Hematopoietic multipotent progenitor cell treated with erythropoietin and hydrocortisone succinate and interleukin-3 and kit ligand, for 8 days (in vitro differentiated cells): Measurements from ENCODE around the gene CTXN3.

Source experiments
- DNase-seq: peaks from one replicate; pipeline ENCODE4 v3.0.0-alpha.2; 2015

Gene CTXN3

DNA sequence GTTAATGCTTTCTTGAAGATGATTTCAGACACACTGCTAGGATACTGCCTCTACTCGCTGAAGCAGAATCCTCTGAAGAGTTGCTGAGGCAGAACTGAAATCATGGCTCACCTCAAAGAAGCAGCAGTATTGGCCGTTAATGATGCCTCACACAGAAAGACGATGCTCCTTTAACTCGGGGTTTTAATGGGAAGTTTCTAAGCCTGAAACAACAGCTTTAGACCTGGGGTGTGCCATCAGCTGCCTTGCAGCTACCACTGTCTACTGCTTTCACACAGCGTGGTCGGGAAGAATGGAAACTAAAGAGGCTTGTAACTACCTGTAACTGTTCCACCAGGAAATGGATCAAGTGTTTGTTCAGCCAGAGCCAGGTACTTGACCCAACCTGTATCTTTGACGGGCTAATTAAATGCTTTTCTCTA lies at the start of gene CTXN3:
CTXN3 (plus strand) TSS at position 65 of the 422 bp plus-strand sequence. CDS start 8,440 bp downstream, outside the sequence.
- no peak for DNase-seq

DNA sequence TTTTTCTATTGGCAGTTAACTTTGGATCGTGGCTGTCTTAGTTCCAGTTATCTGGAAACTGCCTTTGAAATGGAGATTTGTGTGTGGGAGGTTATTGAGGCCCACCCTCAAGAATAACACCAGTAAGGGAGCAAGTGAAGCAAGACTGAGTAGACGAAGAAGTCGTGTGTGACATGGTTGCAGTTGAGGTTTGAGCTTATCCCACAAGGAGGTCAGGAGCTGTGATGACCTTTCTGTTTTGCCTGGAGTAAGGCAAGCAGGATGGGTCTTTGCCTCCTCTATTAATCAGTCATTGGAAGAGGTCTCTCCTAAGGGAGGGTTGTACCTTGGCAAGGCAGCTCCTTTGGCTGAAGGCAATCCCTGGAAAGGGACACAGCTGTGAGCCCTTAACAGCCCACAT lies 49.6 kb upstream of the CTXN3 start:
- no peak for DNase-seq

DNA sequence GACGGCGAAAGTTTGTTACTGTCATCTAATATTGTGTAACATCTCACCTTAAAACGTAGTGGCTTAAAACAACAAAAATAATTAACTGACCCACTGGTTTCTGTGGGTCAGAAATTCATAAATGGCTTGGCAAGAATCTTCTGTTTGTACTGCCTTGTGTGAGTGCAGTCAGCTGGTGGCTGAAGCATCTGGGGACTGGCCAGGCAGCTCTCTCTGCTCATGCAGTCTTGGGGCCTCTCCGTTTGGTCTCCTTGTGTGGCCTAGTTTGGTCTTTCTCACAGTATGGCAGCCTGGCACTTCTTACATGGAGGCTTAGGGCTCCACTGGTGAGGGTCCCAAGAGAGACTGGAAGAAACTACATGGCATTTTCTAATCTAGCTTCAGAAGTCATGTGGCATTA lies 49.0 kb upstream of the CTXN3 start:
- no peak for DNase-seq

DNA sequence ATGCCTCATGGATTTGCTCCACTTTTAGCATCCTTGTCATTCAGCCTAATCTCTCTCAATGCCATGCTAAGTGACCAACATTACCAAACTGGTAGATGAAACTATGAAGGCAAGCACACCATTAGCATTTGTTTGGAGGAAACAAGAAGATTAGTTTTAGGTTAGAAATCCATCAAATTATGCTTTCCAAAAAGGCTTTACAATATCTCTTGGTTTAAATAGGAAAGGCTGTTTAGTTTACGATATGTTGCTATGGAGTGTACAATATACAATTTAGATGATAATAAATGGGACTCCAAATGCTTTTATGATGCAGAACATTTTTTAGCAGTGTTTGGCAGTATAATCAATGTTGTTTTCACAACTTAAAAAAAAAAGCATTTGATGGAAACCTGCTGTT lies 47.8 kb upstream of the CTXN3 start:
- DNase-seq = no peak

DNA sequence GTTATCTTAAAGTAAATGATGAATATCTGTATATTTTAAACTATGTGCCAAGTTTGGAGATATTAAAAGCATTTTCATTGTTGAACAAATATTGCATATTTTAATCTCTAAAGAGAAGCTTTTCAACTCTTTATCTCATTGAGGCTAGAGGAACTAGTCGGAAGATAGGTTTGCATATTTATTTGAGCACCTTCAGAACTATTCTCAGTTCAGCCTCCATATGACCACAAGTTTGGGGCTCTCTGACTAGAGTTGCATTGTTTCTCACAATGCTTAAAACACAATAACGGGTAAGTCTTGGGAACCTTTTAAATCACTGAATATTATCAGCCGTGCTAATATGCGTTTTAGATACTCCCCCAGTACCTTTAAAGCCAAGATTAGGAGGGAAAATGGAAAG lies 47.3 kb upstream of the CTXN3 start:
- no peak for DNase-seq

DNA sequence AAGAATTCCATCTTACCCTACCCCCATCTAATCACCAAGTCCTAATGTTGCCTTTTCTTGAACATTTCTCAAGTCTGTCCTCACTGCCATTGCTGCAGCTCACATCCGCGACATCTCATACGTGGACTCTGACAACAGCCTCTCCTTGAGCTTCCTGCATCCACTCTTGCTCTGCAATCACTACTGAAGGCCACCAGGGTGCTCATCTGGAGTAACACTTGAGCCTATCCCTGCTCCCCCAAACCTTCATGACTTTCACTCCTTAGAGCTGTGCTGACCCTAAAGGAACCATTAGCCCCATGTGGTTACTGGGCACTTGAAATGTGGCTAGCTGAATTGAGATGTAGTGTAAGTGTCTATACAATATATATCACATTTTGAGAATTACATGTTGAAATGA lies 46.4 kb upstream of the CTXN3 start:
- no peak for DNase-seq

DNA sequence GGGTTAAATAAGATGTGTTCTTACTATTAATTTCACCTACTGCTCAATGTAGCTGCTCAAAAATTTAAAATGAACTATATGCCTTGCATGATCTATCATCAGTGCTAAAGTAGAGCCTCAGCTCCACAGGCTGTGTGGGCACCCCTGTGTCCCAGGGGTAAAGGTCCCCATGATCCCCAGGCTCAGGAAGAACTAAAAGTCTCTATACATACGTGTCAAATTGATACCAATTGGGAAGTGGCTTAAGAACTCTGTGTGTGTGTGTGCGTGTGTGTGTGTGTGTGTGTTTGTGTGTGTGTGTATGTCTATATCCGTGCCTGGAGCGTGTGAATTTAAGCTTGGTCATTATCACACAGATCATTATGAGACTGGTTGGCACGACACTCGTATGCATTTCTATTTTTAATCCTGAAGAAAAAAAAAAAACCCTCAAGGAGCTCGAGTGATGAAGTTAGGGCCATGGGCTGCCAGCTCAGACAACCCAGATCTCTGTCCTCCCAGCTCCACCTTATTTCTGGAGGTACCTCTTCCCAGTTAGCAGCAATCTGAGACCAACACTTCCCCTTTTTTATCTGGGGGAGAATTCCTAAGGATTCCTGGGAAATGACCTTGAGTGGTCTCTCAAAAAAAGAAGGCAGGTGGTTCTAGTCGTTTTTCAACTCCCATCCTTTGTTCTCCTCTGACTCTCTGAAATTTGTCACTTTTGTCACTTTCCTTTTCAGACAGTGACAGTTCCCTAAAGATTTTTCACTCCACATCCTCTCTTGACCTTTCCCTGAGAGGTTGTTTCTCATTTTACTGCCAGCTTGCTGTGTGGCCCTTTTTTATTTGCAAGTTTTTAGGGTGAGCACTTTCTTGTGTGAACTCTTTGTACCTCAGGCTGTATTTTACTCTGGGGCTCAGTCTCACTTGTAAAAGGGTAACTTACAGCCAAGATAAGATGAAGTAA lies 45.7 kb upstream of the CTXN3 start:
- no peak for DNase-seq

DNA sequence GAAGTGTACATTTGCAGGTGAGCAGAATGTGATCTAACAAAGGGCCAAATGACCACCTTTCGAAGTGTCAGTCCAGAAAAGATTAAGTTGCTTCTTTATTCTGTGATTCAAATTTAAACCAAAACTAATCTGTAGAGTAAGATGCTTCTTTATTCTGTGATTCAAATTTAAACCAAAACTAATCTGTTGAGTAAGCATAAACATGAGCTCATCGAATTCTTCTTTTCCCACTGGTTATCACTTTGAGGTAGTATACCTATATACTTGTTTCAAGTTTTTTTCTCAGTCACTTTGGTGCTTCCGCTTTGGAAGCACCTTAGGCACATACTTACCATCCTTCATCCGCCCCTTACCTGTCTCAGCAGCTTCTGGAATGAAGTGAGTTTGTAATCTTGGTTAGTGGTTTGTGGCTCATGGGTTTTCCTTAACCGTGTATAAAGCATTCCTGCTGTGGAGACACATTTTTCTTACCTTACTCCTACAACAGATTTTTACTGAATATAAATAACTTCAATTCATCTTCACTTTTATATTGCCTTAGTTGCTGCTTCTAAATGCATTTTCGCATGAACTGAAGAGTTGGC lies 40.7 kb upstream of the CTXN3 start:
- no peak for DNase-seq

DNA sequence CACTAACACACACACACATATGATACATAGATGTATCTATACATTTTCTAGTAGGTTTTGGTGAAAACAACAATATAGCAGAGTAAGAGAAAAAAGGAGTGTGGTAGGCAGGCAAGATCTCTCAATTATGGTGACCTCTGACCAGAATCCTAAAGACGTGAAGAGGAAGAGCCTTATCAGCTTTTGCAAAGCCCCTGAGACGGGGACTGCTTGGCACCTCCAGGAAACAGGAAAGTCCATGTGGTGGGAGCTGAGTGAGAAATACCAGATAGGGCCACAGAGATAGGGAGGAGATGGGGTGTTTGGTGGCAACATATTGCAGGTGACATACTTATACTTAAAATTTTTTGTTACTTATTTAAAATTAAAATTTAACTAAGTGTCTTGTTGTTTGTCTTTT lies 39.9 kb upstream of the CTXN3 start:
- no peak for DNase-seq

DNA sequence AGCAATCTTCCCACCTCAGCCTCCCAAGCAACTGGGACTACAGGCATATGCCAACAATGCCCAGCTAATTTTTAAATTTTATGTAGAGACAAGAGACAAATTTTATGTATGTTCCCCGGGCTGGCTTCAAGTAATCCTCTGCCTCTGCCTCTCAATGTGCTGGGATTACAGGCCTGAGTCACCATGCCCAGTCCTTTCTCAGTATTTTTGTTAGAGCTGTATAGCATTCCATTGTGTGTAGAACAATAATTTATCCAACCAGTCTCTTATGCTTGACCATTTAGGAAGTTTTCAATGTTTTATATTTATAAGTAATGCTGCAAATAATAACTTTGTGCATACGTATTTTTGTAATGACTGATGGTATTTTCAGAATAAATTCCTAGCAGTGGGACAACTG lies 38.9 kb upstream of the CTXN3 start:
- no peak for DNase-seq

DNA sequence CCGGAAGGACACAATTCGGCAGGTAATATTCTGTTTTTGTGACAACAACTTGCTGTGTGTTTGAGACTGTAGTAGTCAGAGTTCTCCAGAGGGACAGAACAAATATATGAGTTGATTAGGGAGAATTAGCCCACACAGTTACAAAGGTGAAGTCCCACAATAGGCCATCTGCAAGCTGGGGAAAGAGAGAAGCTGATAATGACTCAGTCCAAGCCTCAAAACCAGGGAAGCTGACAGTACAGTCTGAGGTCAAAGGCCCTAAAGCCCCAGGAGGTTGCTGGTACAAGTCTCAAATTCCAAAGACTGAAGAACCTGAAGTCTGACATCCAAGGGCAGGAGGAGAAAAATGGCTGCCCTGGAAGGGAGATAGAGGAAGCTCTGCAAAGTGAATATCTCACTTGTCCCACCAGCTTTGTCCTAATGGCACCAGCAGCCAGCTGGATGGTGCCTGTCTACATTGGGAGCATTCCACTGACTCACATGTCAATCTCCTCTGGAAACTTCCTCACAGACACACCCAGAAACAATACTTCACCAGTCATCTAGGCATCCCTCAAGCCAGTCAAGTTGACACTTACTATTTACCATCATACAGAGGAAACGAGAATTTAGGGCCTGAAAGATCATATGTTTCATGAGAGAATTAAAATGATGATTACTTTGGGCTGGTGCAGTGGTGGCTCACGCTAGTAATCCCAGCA lies 36.3 kb upstream of the CTXN3 start:
- DNase-seq = no peak

DNA sequence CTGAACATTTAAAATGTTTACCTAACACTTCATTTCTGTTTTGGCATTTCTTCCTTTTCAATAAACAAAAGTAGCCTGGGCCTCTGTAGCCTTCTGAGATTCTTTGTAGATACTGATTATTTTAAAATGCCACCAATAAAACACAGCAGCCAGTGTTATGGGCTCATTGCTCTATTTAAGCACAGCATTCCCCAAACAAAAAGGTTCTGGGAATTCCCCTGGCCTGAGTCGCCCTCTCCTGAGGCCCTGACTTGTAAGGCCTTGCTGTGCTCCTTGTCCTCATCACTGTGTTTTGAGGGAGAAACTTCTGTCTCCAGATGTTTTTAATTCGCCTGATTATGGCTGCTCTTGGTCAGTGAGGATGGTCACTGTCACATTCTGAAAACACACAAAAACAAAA lies 33.0 kb upstream of the CTXN3 start:
- DNase-seq = no peak

DNA sequence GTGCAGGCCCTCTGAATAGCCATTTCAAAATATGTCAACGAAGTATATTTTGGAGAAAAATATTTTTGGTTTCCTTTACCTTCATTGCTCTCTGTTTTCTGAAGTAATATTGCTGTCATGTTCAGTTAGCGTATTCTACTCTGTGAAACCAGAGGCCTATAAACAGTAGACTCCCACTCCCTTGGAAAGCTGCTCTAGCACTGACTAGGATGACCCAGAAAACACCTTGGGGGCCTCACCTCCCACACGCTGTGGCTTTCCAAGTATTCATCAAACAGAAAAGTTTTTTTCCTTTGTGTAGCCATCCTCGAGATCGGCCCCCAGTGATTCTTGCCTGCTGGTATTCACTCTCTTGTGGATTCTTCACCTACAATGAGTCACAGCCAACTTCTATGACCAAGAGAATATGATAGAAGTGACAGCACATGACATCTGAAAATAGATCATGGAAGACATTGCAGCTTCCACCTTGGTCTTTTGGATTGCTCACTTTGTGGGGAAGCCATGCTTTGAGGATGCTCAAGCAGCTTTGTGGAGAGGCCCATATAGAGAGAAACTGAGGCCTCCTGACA lies 28.9 kb upstream of the CTXN3 start:
- DNase-seq = no peak

DNA sequence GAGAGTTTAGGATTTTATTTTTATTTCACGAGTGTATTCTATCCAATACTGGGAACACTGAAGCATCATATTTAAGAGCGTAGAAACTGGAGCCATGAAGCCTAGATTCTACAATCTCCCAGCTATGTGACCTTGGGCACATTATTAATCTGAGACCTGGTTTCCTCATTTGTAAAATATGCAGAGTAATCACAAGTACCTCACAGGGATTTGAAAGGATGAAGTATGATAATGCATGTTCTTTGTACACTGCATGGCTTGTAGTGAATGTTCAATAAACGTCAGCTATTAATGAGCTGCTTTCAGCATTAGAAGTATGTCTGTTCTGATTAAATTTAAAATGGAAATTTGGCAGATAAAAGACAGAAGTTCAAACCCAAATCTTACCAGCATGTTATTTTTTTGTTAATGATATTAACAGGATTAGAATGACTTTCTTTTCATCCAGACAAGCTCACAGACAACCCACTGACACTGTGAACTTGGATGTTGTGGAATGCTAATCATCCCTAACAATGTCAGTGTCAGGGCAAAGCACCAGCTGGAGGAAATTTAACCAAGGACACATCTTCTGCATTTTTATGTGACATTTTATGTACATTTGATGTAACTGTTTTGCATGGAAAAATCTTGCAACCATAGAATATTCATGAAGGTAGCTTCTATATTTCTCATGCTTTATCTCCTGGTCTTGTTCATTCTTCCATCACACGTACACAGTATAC lies 27.1 kb upstream of the CTXN3 start:
- no peak for DNase-seq

DNA sequence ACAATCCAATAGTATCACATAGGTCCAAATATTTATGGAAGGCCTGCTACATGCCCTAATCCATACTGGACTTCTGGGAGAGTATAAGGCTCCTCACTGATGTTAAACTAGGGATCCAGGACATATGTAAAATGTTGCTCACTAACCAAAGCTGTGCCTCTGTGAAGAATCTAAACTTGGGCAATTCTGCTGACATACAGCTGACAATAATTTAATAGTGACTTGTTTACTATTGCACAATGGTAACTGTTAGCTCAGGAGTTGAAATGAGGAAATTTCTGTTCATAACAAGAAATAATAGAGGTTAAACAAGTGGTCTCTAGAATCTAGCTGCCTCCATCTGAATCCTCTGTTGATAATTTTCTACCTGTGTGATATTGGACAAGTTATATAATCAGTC lies 14.9 kb upstream of the CTXN3 start:
- DNase-seq = no peak

DNA sequence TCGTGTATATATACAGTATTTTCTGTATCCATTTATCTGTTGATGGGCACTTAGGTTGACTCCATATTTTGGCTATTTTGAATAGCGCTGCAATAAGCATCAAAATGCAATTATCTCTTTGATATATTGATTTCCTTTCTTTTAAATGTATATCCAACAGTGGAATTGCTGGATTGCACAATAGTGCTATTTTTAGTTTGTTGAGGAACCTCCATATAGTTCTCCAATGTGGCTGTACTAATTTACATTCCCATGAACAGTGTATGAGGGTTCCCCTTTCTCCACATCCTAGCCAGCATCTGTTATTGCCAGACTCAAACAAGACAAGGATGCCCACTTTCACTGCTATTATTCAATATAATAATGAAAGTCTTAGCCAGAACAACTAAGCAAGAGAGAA lies 9.1 kb upstream of the CTXN3 start:
- DNase-seq = no peak

DNA sequence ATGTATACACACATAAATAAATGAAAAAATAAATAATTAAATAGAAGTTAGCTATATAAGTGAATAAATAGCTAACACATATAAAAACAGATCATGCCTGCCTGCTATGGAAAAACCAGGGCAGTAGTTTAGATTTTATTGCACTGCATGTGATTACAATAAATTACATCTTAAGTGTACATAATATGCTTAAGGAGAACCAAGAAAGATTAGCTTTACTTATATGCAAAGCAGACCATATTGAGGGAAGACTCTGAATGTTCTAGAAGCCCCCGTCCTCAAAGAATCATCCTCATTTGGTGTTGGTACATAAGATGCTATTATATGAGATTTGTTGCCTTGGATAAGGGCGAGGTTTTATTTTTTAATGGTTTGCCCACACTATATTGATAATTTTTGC lies 5.9 kb upstream of the CTXN3 start:
- DNase-seq = no peak

DNA sequence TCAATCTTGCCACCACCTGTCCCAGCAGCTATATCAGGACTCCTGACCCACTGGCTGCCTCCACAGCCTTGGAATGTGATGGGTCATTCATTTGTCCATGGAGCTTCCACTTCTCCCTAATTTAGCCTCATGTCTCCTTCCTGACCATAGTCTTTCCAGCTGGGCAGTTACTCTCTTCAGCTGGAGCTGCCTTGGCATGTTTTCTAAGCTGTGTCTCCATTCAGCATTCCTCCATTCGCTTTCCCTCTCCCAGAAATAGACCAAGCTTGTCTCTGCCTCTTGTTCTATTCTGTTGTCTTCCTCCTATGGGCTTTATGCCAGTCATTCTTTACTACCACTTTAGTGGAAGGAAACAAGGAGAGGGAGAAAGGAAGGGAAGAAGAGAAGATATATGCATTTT lies 5.3 kb upstream of the CTXN3 start:
- no peak for DNase-seq

DNA sequence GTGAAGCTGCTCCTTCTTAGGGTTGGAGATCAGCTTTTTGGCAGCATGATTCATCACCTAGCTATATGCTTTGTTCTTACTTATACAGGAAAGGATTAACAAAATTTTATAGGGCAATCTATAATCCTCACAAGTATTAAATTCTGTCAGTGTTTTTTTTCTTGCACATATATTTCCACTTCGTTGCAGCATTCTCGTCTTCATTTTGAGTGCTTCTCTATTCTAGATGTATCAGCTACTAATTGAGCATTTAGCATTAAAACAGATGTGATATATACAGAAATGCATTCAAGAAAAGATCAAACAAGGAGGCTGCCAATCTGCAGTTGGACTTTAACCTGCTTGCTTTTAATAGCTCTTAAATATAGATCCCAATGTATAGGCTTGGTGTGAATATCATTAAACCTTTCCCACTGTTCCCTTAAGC lies 3.6 kb upstream of the CTXN3 start:
- DNase-seq = no peak

DNA sequence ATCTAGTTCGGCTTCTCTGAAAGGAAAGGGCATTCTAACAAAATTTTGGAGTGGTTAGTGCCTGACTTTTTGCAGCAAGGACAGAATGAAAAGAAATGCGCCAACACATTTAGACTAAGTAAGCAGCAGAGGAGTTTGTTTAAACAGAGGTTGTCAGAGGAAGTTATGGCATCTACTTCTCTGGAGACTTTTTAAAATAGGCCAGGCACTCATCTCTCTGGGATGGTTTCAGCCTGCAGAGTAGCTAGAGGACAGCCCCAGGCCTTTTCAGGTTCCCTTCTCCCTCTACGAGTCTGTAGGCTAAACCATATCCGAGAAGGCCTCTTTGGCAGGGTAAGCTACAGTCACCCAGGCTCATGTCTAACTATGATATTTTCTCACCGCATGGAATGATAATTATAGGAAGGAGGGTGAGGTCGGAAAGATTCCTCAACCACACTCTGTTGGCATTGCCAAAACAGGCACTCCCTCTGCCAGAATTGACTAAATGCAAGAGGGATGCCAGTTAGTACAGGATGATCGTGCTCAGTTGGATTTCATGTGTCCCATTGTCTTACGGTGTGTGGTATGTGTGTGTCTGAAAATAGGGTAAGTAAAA lies 1.4 kb upstream of the CTXN3 start:
- no peak for DNase-seq

DNA sequence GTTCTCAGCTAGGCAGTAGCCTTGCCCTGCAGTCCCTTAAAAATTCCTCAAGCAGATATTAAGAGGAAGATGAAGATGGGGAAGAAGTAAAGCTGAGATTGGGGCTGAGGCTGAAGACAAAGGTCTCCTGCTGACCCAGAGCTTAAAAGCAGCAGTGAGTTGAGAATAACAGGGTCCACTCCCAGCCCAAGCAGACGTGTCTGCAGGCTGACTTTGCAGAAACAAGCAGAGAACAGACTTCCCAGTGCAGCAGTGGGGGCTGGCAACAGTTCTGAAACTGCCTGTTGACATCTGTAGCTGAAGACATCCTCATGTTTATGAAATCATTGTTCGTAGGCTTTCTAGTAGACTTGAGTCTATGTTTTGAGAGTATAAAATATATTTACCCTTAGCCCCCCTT lies 1.1 kb downstream of the CTXN3 start:
- no peak for DNase-seq

DNA sequence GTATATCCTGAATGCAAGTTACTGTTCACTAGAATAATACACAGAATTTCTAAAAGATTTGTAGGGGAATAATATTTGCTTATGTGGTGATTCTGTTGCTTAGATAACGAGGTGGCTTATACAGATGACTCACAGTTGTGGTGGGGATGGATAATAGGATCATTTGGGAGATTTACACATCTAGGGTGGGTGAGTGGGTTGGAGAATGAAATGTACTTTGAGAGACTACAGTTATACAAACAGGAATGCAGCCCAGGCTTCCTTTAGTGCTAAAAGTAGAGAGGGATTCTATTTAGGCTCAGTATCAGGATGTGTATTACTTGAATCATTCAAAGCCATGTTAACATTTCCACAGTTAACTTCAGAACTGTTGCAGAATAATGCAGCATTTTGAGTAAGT lies 1.8 kb downstream of the CTXN3 start:
- DNase-seq = no peak
